Neural cell (in vitro differentiated cells): Measurements from ENCODE around the gene ZNF608. TPM values are rescaled to one million over a fixed set of nuclear protein-coding genes. Genes with fewer than 3 reads are reported as not detected.

Source experiments
- H2AFZ ChIP-seq: fragments of 200-600, 300-800 bp; sonication (generic), shearing (Covaris generic); 2 replicates; pipeline ENCODE4 v1.6.0; 2014; ENCODE audit warnings: low read depth, mild to moderate bottlenecking, antibody characterized with exemption, low read length, moderate library complexity
- H3F3A ChIP-seq: fragments of 200-600 bp; shearing (Covaris generic); 2 replicates; pipeline ENCODE4 v1.6.1; 2016; ENCODE audit warnings: mild to moderate bottlenecking, moderate library complexity, mixed read lengths, antibody characterized with exemption, low read length; ENCODE audit not compliant: insufficient read depth, poor library complexity, severe bottlenecking
- H3K27ac ChIP-seq: fragments of 200-600, 300-800 bp; sonication (generic), shearing (Covaris generic); 2 replicates; pipeline ENCODE4 v1.5.1; 2014; ENCODE audit warnings: mild to moderate bottlenecking, low read length, moderate library complexity
- H3K27me3 ChIP-seq: fragments of 300-800, 200-600 bp; sonication (generic), shearing (Covaris generic); 2 replicates; pipeline ENCODE4 v1.6.0; 2014; ENCODE audit warnings: mild to moderate bottlenecking, low read depth, low read length, moderate library complexity; ENCODE audit not compliant: insufficient read depth
- H3K36me3 ChIP-seq: fragments of 300-800, 200-600 bp; sonication (generic), shearing (Covaris generic); 2 replicates; pipeline ENCODE4 v1.5.1; 2014; ENCODE audit warnings: mild to moderate bottlenecking, antibody characterized with exemption, low read length, moderate library complexity; ENCODE audit not compliant: insufficient read depth
- H3K4me2 ChIP-seq: fragments of 300-800, 200-600 bp; sonication (generic), shearing (Covaris generic); 2 replicates; pipeline ENCODE4 v1.6.0; 2014; ENCODE audit warnings: mild to moderate bottlenecking, low read length
- H3K4me3 ChIP-seq: fragments of 300-800, 200-600 bp; sonication (generic), shearing (Covaris generic); 2 replicates; pipeline ENCODE4 v1.5.1; 2014; ENCODE audit warnings: mild to moderate bottlenecking, low read length, moderate library complexity
- H3K79me2 ChIP-seq: fragments of 200-600 bp; shearing (Covaris generic); replicated peaks from 2 replicates; pipeline ENCODE4 v1.6.0; 2014; ENCODE audit warnings: mild to moderate bottlenecking, low read length, moderate library complexity; ENCODE audit not compliant: insufficient read depth
- H3K9ac ChIP-seq: fragments of 300-800, 200-600 bp; sonication (generic), shearing (Covaris generic); 2 replicates; pipeline ENCODE4 v1.6.1; 2016; ENCODE audit warnings: mild to moderate bottlenecking, low read length, mixed read lengths
- H3K9me2 ChIP-seq: fragments of 200-600 bp; shearing (Covaris generic); 2 replicates; pipeline ENCODE4 v1.6.1; 2016; ENCODE audit warnings: mild to moderate bottlenecking, low read length, mixed read lengths; ENCODE audit not compliant: insufficient read depth
- H3K9me3 ChIP-seq: fragments of 200-600, 300-800 bp; sonication (generic), shearing (Covaris generic); 2 replicates; pipeline ENCODE4 v1.6.1; 2016; ENCODE audit warnings: mild to moderate bottlenecking, mixed run types, low read length, moderate library complexity, mixed read lengths
- H4K20me1 ChIP-seq: fragments of 200-600 bp; shearing (Covaris generic); 2 replicates; pipeline ENCODE4 v1.6.1; 2016; ENCODE audit warnings: mild to moderate bottlenecking, mixed run types; ENCODE audit not compliant: insufficient read depth
- EP300 ChIP-seq: fragments of 450-650 bp; conservative IDR thresholded peaks from 2 replicates; pipeline ENCODE4 v1.6.1; 2014; ENCODE audit warnings: antibody characterized with exemption, mild to moderate bottlenecking, moderate library complexity; ENCODE audit not compliant: poor library complexity, severe bottlenecking
- EZH2 ChIP-seq: fragments of 200-600, 300-800 bp; shearing (Covaris generic), sonication (generic); IDR thresholded peaks from 2 replicates; pipeline ENCODE4 v1.6.1; 2014; ENCODE audit warnings: antibody characterized with exemption, low read length, borderline replicate concordance, mild to moderate bottlenecking; ENCODE audit not compliant: insufficient read depth, poor library complexity, severe bottlenecking
- MXI1 ChIP-seq: fragments of 450-650 bp; conservative IDR thresholded peaks from 2 replicates; pipeline ENCODE4 v1.6.1; 2014; ENCODE audit warnings: antibody characterized with exemption, mild to moderate bottlenecking; ENCODE audit not compliant: poor library complexity, severe bottlenecking
- POLR2AphosphoS5 ChIP-seq: IDR thresholded peaks from 2 replicates; pipeline ENCODE4 v1.6.1; 2012
- RAD21 ChIP-seq: fragments of 450-650 bp; conservative IDR thresholded peaks from 2 replicates; pipeline ENCODE4 v1.6.1; 2014; ENCODE audit warnings: antibody characterized with exemption, mild to moderate bottlenecking, moderate library complexity
- REST ChIP-seq: IDR thresholded peaks from 2 replicates; pipeline ENCODE4 v1.6.1; 2012; ENCODE audit warnings: borderline replicate concordance
- SMC3 ChIP-seq: fragments of 450-650 bp; conservative IDR thresholded peaks from 2 replicates; pipeline ENCODE4 v1.6.1; 2014; ENCODE audit warnings: antibody characterized with exemption, mild to moderate bottlenecking, moderate library complexity; ENCODE audit not compliant: poor library complexity
- TAF1 ChIP-seq: IDR thresholded peaks from 2 replicates; pipeline ENCODE4 v1.6.1; 2012; ENCODE audit warnings: low read depth
- polyA plus RNA-seq: library from polyadenylated mRNA; depleted of rRNA; stranded (reverse); fragments of >200 nt; gene quantifications from 2 replicates; pipeline ENCODE4 v1.2.3, GENCODE V29; 2014
- TF ChIP-seq, protein P1 (sequence below): fragments of 450-650 bp; IDR thresholded peaks from 2 replicates; pipeline ENCODE4 v1.5.1; 2014; ENCODE audit warnings: antibody characterized with exemption, mild to moderate bottlenecking, moderate library complexity; ENCODE audit not compliant: poor library complexity, severe bottlenecking

The ZNF608 gene
- polyA plus RNA-seq, 1 donor from 2014 or later = 32.4 TPM

DNA sequence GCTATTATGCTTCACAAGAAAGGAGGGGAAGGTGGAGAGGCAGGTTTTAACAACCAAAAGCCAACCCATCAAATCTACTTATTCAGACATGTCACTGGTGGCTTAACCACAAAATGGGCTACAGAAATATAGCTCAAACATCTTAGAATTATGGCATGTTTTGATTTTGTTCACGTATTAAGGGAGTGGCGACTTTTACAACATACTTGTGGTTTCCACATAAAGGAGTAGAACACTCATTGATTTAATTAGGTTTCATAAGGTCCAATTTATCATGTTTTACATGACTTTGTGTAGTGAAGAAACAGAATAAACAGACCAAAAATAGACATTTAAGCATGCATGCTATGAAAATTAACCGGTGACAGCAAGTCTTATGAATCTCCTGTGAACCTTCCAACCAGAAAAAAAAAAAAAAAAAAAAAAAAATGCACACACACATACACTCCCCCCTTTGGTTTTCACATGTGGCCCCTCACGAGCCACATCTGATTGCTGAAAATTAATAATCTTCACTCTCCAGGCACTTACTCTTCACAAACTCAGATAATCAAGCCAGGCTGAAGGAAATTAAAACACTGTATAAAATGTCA lies 5.4 kb downstream of the ZNF608 start:
- peaks cover 3% of the 10 kb centered on the region for H3F3A ChIP-seq
- H3K79me2 ChIP-seq = peaks cover 97% of the 10 kb centered on the region
- no peaks in the 10 kb centered on the region for H4K20me1 ChIP-seq
- H3K9me3 ChIP-seq = no peaks in the 10 kb centered on the region
- TF ChIP-seq SMC3 (no peak), EZH2 (no peak), MXI1 (no peak), TAF1 (no peak), RAD21 (no peak), POLR2AphosphoS5 (no peak), EP300 (no peak), REST (no peak)
- TF ChIP-seq, protein P1, sequence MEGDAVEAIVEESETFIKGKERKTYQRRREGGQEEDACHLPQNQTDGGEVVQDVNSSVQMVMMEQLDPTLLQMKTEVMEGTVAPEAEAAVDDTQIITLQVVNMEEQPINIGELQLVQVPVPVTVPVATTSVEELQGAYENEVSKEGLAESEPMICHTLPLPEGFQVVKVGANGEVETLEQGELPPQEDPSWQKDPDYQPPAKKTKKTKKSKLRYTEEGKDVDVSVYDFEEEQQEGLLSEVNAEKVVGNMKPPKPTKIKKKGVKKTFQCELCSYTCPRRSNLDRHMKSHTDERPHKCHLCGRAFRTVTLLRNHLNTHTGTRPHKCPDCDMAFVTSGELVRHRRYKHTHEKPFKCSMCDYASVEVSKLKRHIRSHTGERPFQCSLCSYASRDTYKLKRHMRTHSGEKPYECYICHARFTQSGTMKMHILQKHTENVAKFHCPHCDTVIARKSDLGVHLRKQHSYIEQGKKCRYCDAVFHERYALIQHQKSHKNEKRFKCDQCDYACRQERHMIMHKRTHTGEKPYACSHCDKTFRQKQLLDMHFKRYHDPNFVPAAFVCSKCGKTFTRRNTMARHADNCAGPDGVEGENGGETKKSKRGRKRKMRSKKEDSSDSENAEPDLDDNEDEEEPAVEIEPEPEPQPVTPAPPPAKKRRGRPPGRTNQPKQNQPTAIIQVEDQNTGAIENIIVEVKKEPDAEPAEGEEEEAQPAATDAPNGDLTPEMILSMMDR = no peak
- no peaks in the 10 kb centered on the region for H3K9me2 ChIP-seq
- peak overlapping the region; percentile 75 for H3K4me3 ChIP-seq
- H2AFZ ChIP-seq = no peak overlapping the region
- H3K4me2 ChIP-seq = peak overlapping the region; percentile 79
- H3K27me3 ChIP-seq = no peaks in the 10 kb centered on the region
- H3K36me3 ChIP-seq = no peaks in the 10 kb centered on the region
- H3K9ac ChIP-seq = peak overlapping the region; percentile 81
- peak overlapping the region; percentile 93 for H3K27ac ChIP-seq

DNA sequence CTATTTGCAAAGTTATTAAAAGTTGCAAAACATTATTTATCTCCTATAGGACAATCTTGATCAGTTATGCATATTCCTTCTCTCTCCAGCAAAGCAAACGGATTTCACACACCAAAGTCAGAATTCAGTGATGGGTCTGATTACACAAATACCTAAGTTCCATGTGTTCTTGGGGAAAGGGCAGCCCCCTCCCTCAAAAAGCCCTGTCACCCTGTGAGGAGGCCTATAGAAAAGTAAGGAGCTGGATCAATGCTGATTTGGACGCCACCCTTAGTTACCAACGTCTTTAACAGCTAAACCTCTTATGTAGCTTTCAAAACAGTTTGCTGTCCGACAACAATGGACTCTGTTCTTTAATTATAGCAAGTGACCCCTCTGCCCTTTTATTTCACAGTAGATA lies 6.4 kb downstream of the ZNF608 start:
- peak overlapping the region; percentile 75 for H3K4me3 ChIP-seq
- no peaks in the 10 kb centered on the region for H4K20me1 ChIP-seq
- TF ChIP-seq, protein P1 = no peak
- TF ChIP-seq MXI1 (no peak), EP300 (no peak), POLR2AphosphoS5 (no peak), RAD21 (no peak), TAF1 (no peak), SMC3 (no peak), EZH2 (no peak), REST (no peak)
- no peaks in the 10 kb centered on the region for H3K36me3 ChIP-seq
- H3K27ac ChIP-seq = peak overlapping the region; percentile 93
- H3F3A ChIP-seq = peaks cover 3% of the 10 kb centered on the region
- H2AFZ ChIP-seq = no peak overlapping the region
- no peaks in the 10 kb centered on the region for H3K9me2 ChIP-seq
- H3K79me2 ChIP-seq = peaks cover 97% of the 10 kb centered on the region
- peak overlapping the region; percentile 11 for H3K9ac ChIP-seq
- H3K9me3 ChIP-seq = no peaks in the 10 kb centered on the region
- no peaks in the 10 kb centered on the region for H3K27me3 ChIP-seq
- peak overlapping the region; percentile 79 for H3K4me2 ChIP-seq
